Right lobe of liver (tissue), 6 donors: ENCODE results near the gene CPA2. TPM values are rescaled to one million over a fixed set of nuclear protein-coding genes. Genes with fewer than 3 reads are reported as not detected.
"Not testable (repeated sequence)": the region's sequence is repeated elsewhere in the genome, so short reads cannot be mapped to it uniquely, and the experiment has no call there.

ENCODE experiments used
- ATAC-seq, 4 donors: fragments of 200-7000 bp; cut with Tn5 transposase; one replicate each; pipeline ENCODE4 v1.9.1; 2020; ENCODE audit warnings: mild to moderate bottlenecking in 4 of 4, moderate library complexity in 4 of 4
- DNase-seq, 3 donors: peaks; one replicate each; pipeline ENCODE4 v3.0.0-alpha.2; 2020
- H3K27ac ChIP-seq, 3 donors: fragments of 200-600 bp; one replicate each; pipeline ENCODE4 v1.8.0; 2022
- H3K27me3 ChIP-seq, 2 donors: fragments of 200-600 bp; one replicate each; pipeline ENCODE4 v1.8.0; 2022
- H3K36me3 ChIP-seq, 4 donors: fragments of 200-600 bp; sonication (generic) in 1 of 4; one replicate each; pipeline versions ENCODE4 v1.5.1 to v1.8.0; 2017 to 2022; ENCODE audit warnings: control low read depth in 1 of 4
- H3K4me1 ChIP-seq, 4 donors: fragments of 200-600 bp; sonication (generic) in 1 of 4; one replicate each; pipeline versions ENCODE4 v1.5.1 to v1.8.0; 2017 to 2022; ENCODE audit warnings: control low read depth in 1 of 4
- H3K4me3 ChIP-seq, 3 donors: fragments of 200-600 bp; one replicate each; pipeline ENCODE4 v1.8.0; 2022
- H3K9me3 ChIP-seq, 4 donors: fragments of 200-600 bp; sonication (generic) in 1 of 4; one replicate each; pipeline versions ENCODE4 v1.5.1 to v1.8.0; 2017 to 2022; ENCODE audit warnings: control low read depth in 1 of 4
- POLR2A ChIP-seq: fragments of 450-650 bp; IDR thresholded peaks from one replicate; pipeline ENCODE4 v1.6.1; 2017; ENCODE audit warnings: antibody characterized with exemption, mild to moderate bottlenecking
- whole genome bisulfite sequencing: methylation state at CpG from one replicate; pipeline ENCODE4 v1.1.6; 2018; ENCODE audit warnings: low coverage, low lambda C conversion rate; ENCODE audit not compliant: insufficient coverage; ENCODE audit errors: missing lambda C conversion rate; 5-methylcytosine and 5-hydroxymethylcytosine counted together
- intact Hi-C, 2 donors: fragments of 100-400 bp; cut with DNase I; formaldehyde crosslinking; loops; one replicate each; pipeline versions ENCODE4 v1.11.2 to v1.14.1; 2022
- total RNA-seq, 6 experiments: library from RNA; depleted of rRNA in 2 of 6; stranded (reverse); fragments of >200 nt in 2 of 6; fragmentation: NEBNext Ultra II Directional in 3 of 6; extraction: Animal tissue kit (Norgen Biotek cat#: 25700) in 3 of 6; gene quantifications; one replicate each; pipeline versions ENCODE4 v1.1.0 to v1.2.4, GENCODE V29; 2016 to 2023
- TF ChIP-seq, protein P1 (sequence below), 4 donors: fragments of 200-600 bp in 3 of 4; fragments of 450-650 bp in 1 of 4; IDR thresholded peaks; one replicate each; pipeline versions ENCODE4 v1.5.1 to v1.8.0; 2016 to 2022; ENCODE audit warnings: antibody characterized with exemption in 4 of 4, mild to moderate bottlenecking in 2 of 4
- donor health status: DM: no; HTN: yes; CAD: no.
- donor health status: DM: no; HTN: no; CAD: no.
- donor health status: DM: no; HTN: no; CAD: no.
- donor health status: DM: no; HTN: yes; CAD: no.
- donor health status: DM: no; HTN: yes; CAD: no.

CPA2 gene
- total RNA-seq, 6 experiments from 2014 or later = not detected

DNA sequence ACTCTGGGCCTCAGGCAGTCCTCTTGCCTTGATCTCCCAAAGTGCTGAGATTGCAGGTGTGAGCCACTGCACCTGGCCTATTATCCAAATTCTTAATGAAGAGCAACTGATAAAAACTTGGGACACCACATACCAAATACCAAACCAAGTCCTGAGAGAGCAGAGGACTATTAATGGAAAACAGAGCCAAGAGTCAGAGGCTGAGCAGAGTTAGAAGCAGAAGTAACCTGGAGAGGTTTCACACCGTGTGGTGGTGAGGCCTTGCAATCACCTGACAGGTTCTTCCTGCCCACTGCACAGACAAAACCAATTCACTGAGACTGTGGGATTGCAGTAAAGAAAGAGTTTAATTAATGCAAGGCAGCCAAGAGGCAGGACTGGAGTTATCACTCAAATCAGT lies 43.0 kb upstream of the CPA2 start:
- H3K27me3 ChIP-seq = no peaks in the 10 kb centered on the region
- intact Hi-C loops = no loop called here
- WGBS = no CpG with 5 or more reads among the region's 1 CpG
- TF ChIP-seq, protein P1, sequence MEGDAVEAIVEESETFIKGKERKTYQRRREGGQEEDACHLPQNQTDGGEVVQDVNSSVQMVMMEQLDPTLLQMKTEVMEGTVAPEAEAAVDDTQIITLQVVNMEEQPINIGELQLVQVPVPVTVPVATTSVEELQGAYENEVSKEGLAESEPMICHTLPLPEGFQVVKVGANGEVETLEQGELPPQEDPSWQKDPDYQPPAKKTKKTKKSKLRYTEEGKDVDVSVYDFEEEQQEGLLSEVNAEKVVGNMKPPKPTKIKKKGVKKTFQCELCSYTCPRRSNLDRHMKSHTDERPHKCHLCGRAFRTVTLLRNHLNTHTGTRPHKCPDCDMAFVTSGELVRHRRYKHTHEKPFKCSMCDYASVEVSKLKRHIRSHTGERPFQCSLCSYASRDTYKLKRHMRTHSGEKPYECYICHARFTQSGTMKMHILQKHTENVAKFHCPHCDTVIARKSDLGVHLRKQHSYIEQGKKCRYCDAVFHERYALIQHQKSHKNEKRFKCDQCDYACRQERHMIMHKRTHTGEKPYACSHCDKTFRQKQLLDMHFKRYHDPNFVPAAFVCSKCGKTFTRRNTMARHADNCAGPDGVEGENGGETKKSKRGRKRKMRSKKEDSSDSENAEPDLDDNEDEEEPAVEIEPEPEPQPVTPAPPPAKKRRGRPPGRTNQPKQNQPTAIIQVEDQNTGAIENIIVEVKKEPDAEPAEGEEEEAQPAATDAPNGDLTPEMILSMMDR (IDR thresholded peaks at IDR 0.05) = no peak
- no peak for TF ChIP-seq POLR2A
- DNase-seq (no peak), ATAC-seq (no peak)
- H3K36me3 ChIP-seq = no peaks in the 10 kb centered on the region
- no peaks in the 10 kb centered on the region for H3K4me1 ChIP-seq
- no peak overlapping the region for H3K4me3 ChIP-seq
- no peak overlapping the region for H3K27ac ChIP-seq
- H3K9me3 ChIP-seq = no peaks in the 10 kb centered on the region

DNA sequence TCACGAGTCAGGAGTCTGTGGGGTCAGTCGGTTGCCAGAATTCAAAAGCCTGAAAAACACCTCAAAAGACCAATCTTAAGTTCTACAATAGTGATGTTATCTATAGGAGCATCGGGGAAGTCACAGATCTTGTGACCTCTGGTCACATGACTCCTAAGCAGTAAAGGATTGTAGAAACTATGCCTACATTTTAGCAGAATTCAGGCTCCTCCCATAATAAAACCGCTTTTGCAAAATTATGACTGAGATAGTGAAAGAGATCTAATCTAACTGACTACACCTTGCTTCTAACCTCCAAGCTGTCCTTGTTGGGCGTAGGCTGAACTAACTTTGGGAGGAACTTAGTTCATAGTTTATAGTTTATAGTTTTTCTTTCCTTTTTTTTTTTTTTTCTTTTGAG lies 42.5 kb upstream of the CPA2 start:
- no peak for TF ChIP-seq POLR2A
- TF ChIP-seq, protein P1 (IDR thresholded peaks at IDR 0.05) = no peak
- no peak overlapping the region for H3K27ac ChIP-seq
- no peaks in the 10 kb centered on the region for H3K9me3 ChIP-seq
- no peaks in the 10 kb centered on the region for H3K36me3 ChIP-seq
- DNase-seq (no peak), ATAC-seq (no peak)
- no peak overlapping the region for H3K4me3 ChIP-seq
- intact Hi-C loops = no loop called here
- H3K27me3 ChIP-seq = no peaks in the 10 kb centered on the region
- H3K4me1 ChIP-seq = no peaks in the 10 kb centered on the region
- 95% methylated on average over 3 of the region's 5 CpGs for WGBS

DNA sequence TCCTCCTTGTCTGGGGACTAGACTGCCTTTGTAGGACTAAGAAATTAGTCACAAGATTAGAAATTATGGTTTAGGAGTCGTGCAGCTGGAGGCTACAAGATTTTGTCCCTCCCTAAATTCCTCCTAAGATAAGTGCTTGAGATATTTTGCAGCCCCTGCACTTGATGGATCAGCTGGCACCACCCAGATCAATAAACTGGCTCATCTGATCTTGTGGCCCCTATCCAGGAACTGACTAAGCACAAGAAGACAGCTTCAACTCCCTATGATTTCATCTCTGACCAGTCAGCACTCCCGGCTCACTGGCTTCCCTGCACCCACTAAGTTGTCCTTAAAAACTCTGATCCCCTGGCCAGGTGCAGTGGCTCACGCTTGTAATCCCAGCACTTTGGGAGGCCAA lies 41.7 kb upstream of the CPA2 start:
- H3K4me1 ChIP-seq, DNase-seq, H3K36me3 ChIP-seq, H3K27ac ChIP-seq, intact Hi-C loops, H3K4me3 ChIP-seq, ATAC-seq, H3K27me3 ChIP-seq, H3K9me3 ChIP-seq: not testable (repeated sequence)
- 63% methylated on average over 3 of the region's 3 CpGs for WGBS

DNA sequence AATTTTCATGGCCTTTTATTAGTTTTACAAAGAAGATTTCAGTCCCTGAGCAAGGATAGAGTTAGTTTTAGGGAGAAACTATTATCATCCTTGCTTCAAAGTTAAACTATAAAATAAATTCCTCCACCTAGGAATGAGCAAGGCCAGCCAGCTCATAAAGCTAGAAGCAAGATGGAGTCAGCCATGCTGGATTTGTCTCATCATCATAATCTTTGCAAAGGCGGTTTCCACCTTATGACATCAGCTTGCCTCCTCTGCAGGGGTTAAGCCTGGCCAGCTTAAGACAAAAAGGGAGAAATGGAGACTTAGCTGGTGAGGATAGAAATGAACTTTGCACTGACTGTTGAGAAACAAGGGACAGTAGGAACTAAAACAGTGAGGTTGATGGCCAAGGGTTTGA lies 40.3 kb upstream of the CPA2 start:
- no peak for ATAC-seq
- intact Hi-C loops = no loop called here
- WGBS = 90% methylated on average over 1 of the region's 1 CpG

DNA sequence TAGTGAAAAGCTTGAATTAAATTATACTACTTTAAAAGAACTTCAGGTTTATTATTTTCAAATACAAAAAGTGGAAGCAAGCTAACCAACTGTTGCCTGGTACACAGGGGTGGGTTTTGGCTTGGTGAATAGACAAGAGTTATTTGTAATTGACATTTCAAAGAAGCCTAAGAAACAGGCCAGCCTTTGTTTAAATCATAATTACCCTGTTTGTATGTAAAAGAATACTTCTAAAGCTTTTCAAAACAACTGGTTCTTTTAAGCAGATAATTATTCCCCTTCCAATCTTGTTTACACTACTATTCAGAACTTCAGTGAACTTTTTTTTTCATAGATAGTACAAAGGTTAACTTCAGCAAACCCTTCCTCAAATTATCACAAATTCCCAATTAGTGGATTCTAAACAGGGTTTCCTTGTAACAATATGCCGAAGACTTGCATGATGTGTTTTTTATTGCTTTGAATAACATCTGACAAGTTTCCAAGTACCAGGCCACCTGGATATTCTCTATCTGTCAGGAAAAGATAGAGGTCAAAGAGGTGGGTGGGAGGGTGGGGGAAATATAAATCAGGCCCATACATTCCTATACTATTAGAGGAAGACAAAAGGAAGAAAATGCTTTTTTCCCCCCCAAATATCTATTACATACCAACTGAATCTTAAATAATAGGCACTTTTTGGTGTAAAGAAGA lies 38.6 kb upstream of the CPA2 start:
- TF ChIP-seq, protein P1 (IDR thresholded peaks at IDR 0.05) = no peak
- no peak for TF ChIP-seq POLR2A
- Histone ChIP-seq H3K36me3 (no peaks in the 10 kb centered on the region), H3K27ac (no peak overlapping the region), H3K27me3 (no peaks in the 10 kb centered on the region), H3K4me3 (no peak overlapping the region), H3K9me3 (no peaks in the 10 kb centered on the region), H3K4me1 (no peaks in the 10 kb centered on the region)
- intact Hi-C loops = no loop called here
- DNase-seq (no peak), ATAC-seq (no peak)
- WGBS = 67% methylated on average over 1 of the region's 1 CpG

More for the DNA sequence above, 40.3 kb upstream of the CPA2 start:
- Histone ChIP-seq H3K4me3 (no peak overlapping the region), H3K27me3 (no peaks in the 10 kb centered on the region), H3K4me1 (no peaks in the 10 kb centered on the region), H3K9me3 (no peaks in the 10 kb centered on the region), H3K36me3 (no peaks in the 10 kb centered on the region), H3K27ac (no peak overlapping the region)
- TF ChIP-seq, protein P1 (IDR thresholded peaks at IDR 0.05) = no peak
- TF ChIP-seq POLR2A = no peak
- DNase-seq = no peak
